ENCODE measurements around the gene ACOX3. TPM values are rescaled to one million over a fixed set of nuclear protein-coding genes. Genes with fewer than 3 reads are reported as not detected.

ACOX3 gene
- polyA plus RNA-seq, 3 donors, result 16.4 to 19.4 (median 17.3) TPM

- DNase-seq (ENCODE audit: extremely low read depth in 1 of 11, low read depth in 9 of 11, low spot score in 4 of 11), result no peak
Measured at GRCh38 chr4:8321220-8321619, 119.3 kb downstream of the ACOX3 start.

GRCh38 chr4:8320386-8320750, 120.2 kb downstream of the ACOX3 start:
- no peak for DNase-seq (ENCODE audit: extremely low read depth in 1 of 11, low read depth in 9 of 11, low spot score in 4 of 11)

GRCh38 chr4:8319731-8320385, 120.7 kb downstream of the ACOX3 start:
- DNase-seq (ENCODE audit: extremely low read depth in 1 of 11, low read depth in 9 of 11, low spot score in 4 of 11), result no peak

GRCh38 chr4:8319061-8319460, 121.5 kb downstream of the ACOX3 start:
- DNase-seq (ENCODE audit: extremely low read depth in 1 of 11, low read depth in 9 of 11, low spot score in 4 of 11), result no peak

GRCh38 chr4:8318509-8318908, 122.0 kb downstream of the ACOX3 start:
- DNase-seq (ENCODE audit: extremely low read depth in 1 of 11, low read depth in 9 of 11, low spot score in 4 of 11), result no peak

GRCh38 chr4:8317474-8317873, 123.0 kb downstream of the ACOX3 start:
- DNase-seq (ENCODE audit: extremely low read depth in 1 of 11, low read depth in 9 of 11, low spot score in 4 of 11), result no peak

- DNase-seq (ENCODE audit: extremely low read depth in 1 of 11, low read depth in 9 of 11, low spot score in 4 of 11), result no peak
Measured at GRCh38 chr4:8316911-8317351, 123.6 kb downstream of the ACOX3 start.

Other genes with a start within 250 kb of the ACOX3 start
- 10 to 100 TPM; 18.0 to 43.1 (median 24.4) TPM for gene SH3TC1, start 241.4 kb downstream of the ACOX3 start, polyA plus RNA-seq (ENCODE audit: insufficient read length in 3 of 3)
- 10 to 100 TPM in 1 of 3 donors, 1 to 10 TPM in 2; 7.0 to 13.1 (median 9.3) TPM for gene HTRA3, start 171.0 kb downstream of the ACOX3 start, polyA plus RNA-seq (ENCODE audit: insufficient read length in 3 of 3)
- gene TRMT44, start 54 bp upstream of the ACOX3 start, polyA plus RNA-seq (ENCODE audit: insufficient read length in 3 of 3), result 10 to 100 TPM; 14.8 to 24.9 (median 17.6) TPM
- gene GPR78, start 139.7 kb upstream of the ACOX3 start, polyA plus RNA-seq (ENCODE audit: insufficient read length in 3 of 3), result 1 to 10 TPM in 1 of 3 donors, under 1 TPM in 2; 0.40 to 1.4 (median 0.54) TPM
- gene CPZ, start 152.0 kb upstream of the ACOX3 start, polyA plus RNA-seq (ENCODE audit: insufficient read length in 3 of 3), result 10 to 100 TPM; 14.6 to 24.9 (median 19.2) TPM

Data from renal cortex interstitium (tissue), 11 donors.